Measurements from ENCODE around the gene IL1RN. TPM values are rescaled to one million over a fixed set of nuclear protein-coding genes. Genes with fewer than 3 reads are reported as not detected.

Gene IL1RN
- total and polyA plus RNA-seq, 2 of the 8 experiments (the other 6 are each of a cell fraction or from before 2014, with no cell fraction given): not detected

- ChIA-PET POLR2A (ENCODE audit: partially characterized antibody) (interaction anchor here (2.0 kb wide), 1 partner anchor 42 kb away, joined by 6 read pairs; no protein-coding TSS in a partner anchor), CTCF (ENCODE audit: partially characterized antibody) (interaction anchor here (0.6 to 5.2 kb wide), 9 partner anchors 9 to 75 kb away, joined by 3 to 68 read pairs (median 4); no protein-coding TSS in a partner anchor)
- FAIRE-seq (no peak), DNase-seq (ENCODE audit: low read depth in 1 of 2, low spot score in 2 of 2) (no peak)
- Histone ChIP-seq H3K79me1 (ENCODE audit: low read depth, low read length) (no peaks in the 10 kb centered on the region), H3K23ac (ENCODE audit: insufficient read length) (no peak overlapping the region), H3K56ac (replicated peaks; ENCODE audit: insufficient read length, low read depth, low read length) (no peak overlapping the region), H3K79me2 (ENCODE audit: control insufficient read depth in 1 of 2, insufficient read depth in 2 of 2, low read length in 2 of 2) (no peaks in the 10 kb centered on the region), H2BK20ac (ENCODE audit: low read length) (no peak overlapping the region), H3K9me3 (ENCODE audit: insufficient read depth in 2 of 2, low read depth in 1 of 2, low read length in 1 of 2) (no peaks in the 10 kb centered on the region), H4K20me1 (replicated peaks in 1 of 2; ENCODE audit: control insufficient read depth in 1 of 2, insufficient read depth in 2 of 2, low read length in 2 of 2) (no peaks in the 10 kb centered on the region), H3K4me3 (ENCODE audit: extremely low read depth in 1 of 4, insufficient read depth in 2 of 4, low read depth in 3 of 4, low read length in 4 of 4) (no peak overlapping the region), H3K14ac (ENCODE audit: insufficient read length) (no peak overlapping the region), H4K91ac (replicated peaks; ENCODE audit: insufficient read length, low read length) (no peak overlapping the region), H3K4ac (replicated peaks; ENCODE audit: insufficient read length, low read depth, low read length) (no peak overlapping the region), H2AFZ (ENCODE audit: low read length) (no peak overlapping the region), H3K23me2 (ENCODE audit: low read depth, low read length) (peaks cover 4% of the 10 kb centered on the region; the same call in 1 of the 2 replicates), H2BK12ac (ENCODE audit: low read depth, low read length) (no peak overlapping the region), H2BK120ac (replicated peaks; ENCODE audit: low read depth, low read length) (no peak overlapping the region), H3K4me2 (ENCODE audit: insufficient read depth in 1 of 2, low read depth in 2 of 2, low read length in 2 of 2) (no peak overlapping the region), H2AK5ac (ENCODE audit: low read depth, low read length) (no peak overlapping the region), H3K36me3 (ENCODE audit: control insufficient read depth in 2 of 4, insufficient read depth in 4 of 4, low read length in 3 of 4) (no peaks in the 10 kb centered on the region), H3K27ac (ENCODE audit: low read depth, low read length) (no peak overlapping the region), H3K4me1 (replicated peaks in 1 of 4; ENCODE audit: control insufficient read depth in 3 of 4, insufficient read depth in 4 of 4, low read length in 3 of 4) (peaks cover 1 to 10% (median 2%) of the 10 kb centered on the region in 4 experiments; a peak in 4 of 7 replicates), H2BK5ac (ENCODE audit: low read depth, low read length) (no peak overlapping the region), H3K18ac (ENCODE audit: extremely low read depth, low read length) (no peak overlapping the region), H3K9ac (replicated peaks in 1 of 4; ENCODE audit: extremely low read depth in 1 of 4, low read depth in 3 of 4, low read length in 3 of 4) (no peak overlapping the region), H4K5ac (ENCODE audit: insufficient read length, low read depth, low read length) (no peak overlapping the region), H2BK15ac (ENCODE audit: low read length) (no peak overlapping the region), H4K8ac (ENCODE audit: extremely low read depth, insufficient read depth, low read length) (no peak overlapping the region), H3K27me3 (replicated peaks in 1 of 4; ENCODE audit: control insufficient read depth in 3 of 4, extremely low read depth in 1 of 4, insufficient read depth in 3 of 4, low read length in 3 of 4) (peaks cover 2 to 14% (median 10%) of the 10 kb centered on the region in 4 experiments)
- 91% methylated on average over 5 of the region's 5 CpGs; no CpG with 5 or more reads in 1 of the 2 experiments for WGBS, 2 experiments (ENCODE audit: extremely low coverage in 1 of 2, insufficient coverage in 1 of 2, insufficient read length in 1 of 2, insufficient replicate concordance in 2 of 2, low coverage in 1 of 2, low lambda C conversion rate in 2 of 2, missing lambda C conversion rate in 1 of 2)
- no peak for TF ChIP-seq EGR1 (IDR thresholded peaks at IDR 0.05; ENCODE audit: borderline replicate concordance, low read depth, low read length)
- no peak for TF ChIP-seq CHD1 (IDR thresholded peaks at IDR 0.05; ENCODE audit: low read depth, low read length)
- no peak for TF ChIP-seq JUND (IDR thresholded peaks at IDR 0.05; ENCODE audit: low read length)
- TF ChIP-seq SIRT6 (IDR thresholded peaks at IDR 0.05; ENCODE audit: low read length): no peak
- TF ChIP-seq CBX8 (IDR thresholded peaks at IDR 0.05; ENCODE audit: borderline replicate concordance, low read depth, low read length): no peak
- no peak for TF ChIP-seq BACH1 (IDR thresholded peaks at IDR 0.05; ENCODE audit: low read length)
Measured at GRCh38 chr2:113155331-113155730, 27.9 kb downstream of the IL1RN start.

All from H1 (cell line).